Panc1 (cell line): ENCODE results near the gene ELAPOR1.

Experiments
- CTCF ChIP-seq: fragments of 450-650 bp; IDR thresholded peaks from 2 replicates; pipeline ENCODE4 v1.5.1; 2017; ENCODE audit warnings: mild to moderate bottlenecking
- POLR2AphosphoS5 ChIP-seq: IDR thresholded peaks from 2 replicates; pipeline ENCODE4 v1.6.1; 2012; ENCODE audit warnings: mild to moderate bottlenecking, low read depth, low read length, moderate library complexity
- SIN3A ChIP-seq: IDR thresholded peaks from 2 replicates; pipeline ENCODE4 v1.6.1; 2012; ENCODE audit warnings: low read depth, mild to moderate bottlenecking, low read length, moderate library complexity, borderline replicate concordance; ENCODE audit not compliant: insufficient read depth

GRCh38 chr1:109118089-109118488, 4.2 kb downstream of the ELAPOR1 start:
- TF ChIP-seq CTCF = no peak
- no peak for TF ChIP-seq POLR2AphosphoS5
- no peak for TF ChIP-seq SIN3A
